ENCODE results near the gene MTM1. TPM values are rescaled to one million over a fixed set of nuclear protein-coding genes. Genes with fewer than 3 reads are reported as not detected.

Gene MTM1
- total RNA-seq: 8.3 and 9.4 TPM in 2 replicates

DNA sequence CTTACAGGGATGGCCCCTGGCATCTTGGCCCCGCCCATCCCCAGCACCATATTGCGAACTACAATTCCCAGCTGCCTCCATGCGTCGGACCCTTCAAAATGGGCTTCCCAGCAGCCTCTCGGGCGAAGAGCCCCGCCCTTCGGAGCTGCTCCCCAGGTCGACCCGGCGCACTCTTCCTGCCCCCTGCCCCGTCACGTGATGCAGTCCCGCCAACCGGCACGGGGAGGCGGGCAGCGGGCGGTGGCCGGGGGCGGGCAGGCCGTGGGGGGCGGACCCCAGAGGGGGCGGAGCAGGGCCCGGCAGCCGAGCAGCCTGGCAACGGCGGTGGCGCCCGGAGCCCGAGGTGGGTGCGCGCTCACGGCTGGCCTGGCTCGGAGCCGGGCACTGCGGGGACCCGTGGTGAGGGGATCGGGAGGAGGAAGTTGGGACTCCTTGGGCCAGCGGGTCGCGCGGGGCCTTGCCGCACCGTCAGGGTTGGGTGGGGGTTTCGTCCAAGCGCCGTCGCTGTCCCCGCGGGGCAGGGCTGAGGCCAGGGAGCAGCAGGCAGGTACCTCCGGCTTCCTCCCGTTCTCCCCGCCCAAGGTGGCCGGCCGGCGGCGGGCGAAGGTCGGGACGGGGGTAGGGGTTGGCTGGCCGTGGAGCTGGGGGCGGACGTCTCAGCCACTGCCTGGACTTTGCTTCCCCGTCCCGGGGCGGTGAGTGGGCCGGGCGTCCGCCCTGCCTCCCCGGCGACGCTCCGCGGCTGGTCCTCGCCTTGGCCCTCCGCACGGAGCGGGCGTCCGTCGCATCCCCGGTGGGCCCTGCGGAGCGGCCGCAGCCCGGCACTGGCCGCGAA is at the start of gene MTM1:
Gene MTM1 (plus strand): TSS at position 302 of the 835 bp plus-strand sequence. CDS start 23,994 bp downstream, outside the sequence.

DNA sequence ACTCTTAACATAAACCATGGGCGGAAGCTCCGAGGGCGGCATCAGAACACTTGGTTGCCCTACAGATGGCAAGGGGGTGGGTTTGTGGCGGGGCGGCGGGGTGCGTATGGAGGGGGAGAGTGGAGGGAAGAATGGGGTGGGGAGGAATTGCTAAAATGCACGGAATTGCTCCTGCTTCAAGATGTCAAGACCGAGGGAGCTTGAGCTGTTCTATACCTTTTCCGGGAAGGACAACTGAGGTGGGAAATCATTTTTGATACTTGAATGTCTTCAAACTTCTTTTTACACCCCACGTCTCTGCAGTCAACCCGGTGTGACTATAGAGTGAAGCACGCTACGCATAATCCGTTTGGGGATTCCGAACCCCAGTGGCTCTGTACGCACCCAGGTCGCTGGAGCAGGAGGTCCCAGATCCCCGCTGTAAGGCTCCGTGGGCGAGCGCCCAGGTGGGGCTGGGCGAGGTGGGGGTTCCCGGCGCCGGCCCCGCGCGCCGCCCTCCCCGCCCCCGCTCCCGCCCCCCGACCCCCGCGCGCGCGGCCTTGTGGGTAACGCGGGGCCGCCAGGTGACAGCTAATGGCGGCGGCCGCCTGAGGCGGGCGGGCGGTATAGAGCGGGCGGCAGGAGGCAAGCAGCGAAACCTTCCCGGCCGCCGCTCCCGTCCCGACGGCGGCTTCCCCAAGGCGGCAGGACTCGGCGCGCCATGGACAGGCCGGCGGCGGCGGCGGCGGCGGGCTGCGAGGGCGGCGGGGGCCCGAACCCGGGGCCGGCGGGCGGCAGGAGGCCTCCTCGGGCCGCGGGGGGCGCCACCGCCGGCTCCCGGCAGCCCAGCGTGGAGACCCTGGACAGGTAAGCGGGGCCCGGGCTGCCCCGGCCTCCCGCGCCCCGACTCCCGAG is 124.7 kb downstream of the MTM1 start, which contains the start of gene MTMR1:
Gene MTMR1 (plus strand): TSS at position 566 of the 894 bp plus-strand sequence. CDS start 135 bp downstream, at position 701.

Other genes with a start within 250 kb of the MTM1 start
- gene MAMLD1, start 205.3 kb upstream of the MTM1 start, total RNA-seq: 0.38 and 0.94 TPM in 2 replicates
- 17.3 and 17.4 TPM in 2 replicates for gene MTMR1, start 124.8 kb downstream of the MTM1 start, total RNA-seq

Data from hair follicular keratinocyte (primary cell).